ENCODE data around the gene CEBPE. TPM values are rescaled to one million over a fixed set of nuclear protein-coding genes. Genes with fewer than 3 reads are reported as not detected.

The CEBPE gene
- total and polyA plus RNA-seq, 2 donors (not counting 1 experiment from before 2014, with no cell fraction given) = 0.37 to 0.45 TPM

DNA sequence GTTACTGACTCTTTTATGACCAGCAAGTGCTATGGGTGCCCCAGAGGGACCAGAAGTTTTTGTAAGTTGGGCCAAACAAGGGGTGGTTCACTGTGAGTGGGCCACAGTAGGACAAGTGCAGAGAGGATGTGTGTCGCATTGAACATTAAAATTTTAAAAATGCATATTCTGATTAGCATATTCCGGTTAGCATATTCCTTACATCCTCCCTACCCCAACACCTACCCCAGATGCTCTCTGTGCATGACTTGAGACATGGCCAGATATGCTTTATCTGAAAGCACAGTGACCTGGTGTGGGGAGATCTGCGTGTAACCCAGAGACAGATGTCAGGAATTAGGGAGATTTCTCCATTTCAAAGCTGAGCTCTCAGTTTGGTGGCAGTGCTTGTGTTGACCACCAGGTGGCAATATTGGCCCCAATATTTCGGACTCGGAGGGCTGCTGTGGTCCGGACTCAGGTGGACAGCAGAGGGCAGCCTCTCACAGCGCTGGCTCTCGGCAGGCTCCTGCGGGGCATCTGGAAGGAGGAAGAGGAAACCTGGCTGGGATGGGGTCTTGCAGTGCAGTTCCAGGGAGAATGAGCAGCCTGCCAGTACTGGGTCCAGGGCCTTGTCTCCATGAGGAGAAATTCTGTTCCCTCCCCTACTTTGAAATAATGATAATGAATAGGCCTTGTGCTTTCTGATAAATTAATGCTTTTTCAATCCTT, 1.6 kb upstream of the CEBPE start:
- no peaks in the 10 kb centered on the region for H3K9me3 Mint-ChIP-seq (ENCODE audit: insufficient read depth)
- H3K9me3 ChIP-seq (ENCODE audit: control extremely low read depth in 1 of 3, control insufficient read depth in 2 of 3, insufficient read depth in 1 of 3, low read length in 2 of 3) = peaks cover 0 to 3% (median 0%) of the 10 kb centered on the region in 3 donors
- 0% methylated on average over 7 of the region's 9 CpGs for WGBS (ENCODE audit: insufficient coverage)
- H3K4me3 Mint-ChIP-seq = peak overlapping the region; percentile 79
- intact Hi-C loops (cut with micrococcal nuclease) = loop anchor here (1.0 to 2.0 kb wide), 6 partner anchors 25 to 260 kb away; partner anchors contain the start of genes ACIN1, C14orf119 and HOMEZ
- ATAC-seq (ENCODE audit: low read depth) (peak; percentile 95), DNase-seq (peak; percentile 89)
- ChIA-PET POLR2A (interaction anchor here (0.6 to 1.2 kb wide), 3 partner anchors 26 to 435 kb away, joined by 3 to 5 read pairs (median 3); partner anchors contain the start of genes ACIN1, C14orf119 and PABPN1), CTCF (interaction anchor here (0.6 to 9.6 kb wide), 42 partner anchors 8 to 492 kb away, joined by 3 to 249 read pairs (median 4); partner anchors contain the start of genes ACIN1, C14orf119, PABPN1 and PPP1R3E)
- H3K79me2 ChIP-seq (ENCODE audit: control insufficient read depth, insufficient read depth, low read length) = no peaks in the 10 kb centered on the region
- H3K4me1 Mint-ChIP-seq = peaks cover 34% of the 10 kb centered on the region
- peak overlapping the region; percentile 72 to 88 for H3K27ac ChIP-seq (ENCODE audit: low read length in 2 of 2)
- H3K9ac ChIP-seq (ENCODE audit: low read length) = peak overlapping the region; percentile 45
- peak overlapping the region; percentile 89 for H3K27ac Mint-ChIP-seq
- H4K20me1 ChIP-seq (ENCODE audit: control insufficient read depth, insufficient read depth, low read length, poor library complexity, severe bottlenecking) = no peaks in the 10 kb centered on the region
- H3K4me1 ChIP-seq (ENCODE audit: control insufficient read depth in 2 of 2, insufficient read depth in 2 of 2, low read length in 2 of 2) = peaks cover 32 to 35% of the 10 kb centered on the region in 2 donors
- peak overlapping the region; percentile 77 for H3K4me2 ChIP-seq (replicated peaks; ENCODE audit: low read depth, low read length, poor library complexity, severe bottlenecking)
- no peaks in the 10 kb centered on the region for H3K27me3 ChIP-seq (replicated peaks in 1 of 4; ENCODE audit: control extremely low read depth in 1 of 4, control insufficient read depth in 3 of 4, insufficient read depth in 4 of 4, low read length in 3 of 4)
- no peaks in the 10 kb centered on the region for H3K36me3 ChIP-seq (replicated peaks in 1 of 2; ENCODE audit: control extremely low read depth in 1 of 2, control insufficient read depth in 1 of 2, extremely low read depth in 1 of 2, insufficient read depth in 2 of 2, low read length in 1 of 2)
- TF ChIP-seq EZH2 (IDR thresholded peaks at IDR 0.05; ENCODE audit: borderline replicate concordance, insufficient read depth, low read depth, low read length, poor library complexity, severe bottlenecking) = no peak
- TF ChIP-seq, protein P1, sequence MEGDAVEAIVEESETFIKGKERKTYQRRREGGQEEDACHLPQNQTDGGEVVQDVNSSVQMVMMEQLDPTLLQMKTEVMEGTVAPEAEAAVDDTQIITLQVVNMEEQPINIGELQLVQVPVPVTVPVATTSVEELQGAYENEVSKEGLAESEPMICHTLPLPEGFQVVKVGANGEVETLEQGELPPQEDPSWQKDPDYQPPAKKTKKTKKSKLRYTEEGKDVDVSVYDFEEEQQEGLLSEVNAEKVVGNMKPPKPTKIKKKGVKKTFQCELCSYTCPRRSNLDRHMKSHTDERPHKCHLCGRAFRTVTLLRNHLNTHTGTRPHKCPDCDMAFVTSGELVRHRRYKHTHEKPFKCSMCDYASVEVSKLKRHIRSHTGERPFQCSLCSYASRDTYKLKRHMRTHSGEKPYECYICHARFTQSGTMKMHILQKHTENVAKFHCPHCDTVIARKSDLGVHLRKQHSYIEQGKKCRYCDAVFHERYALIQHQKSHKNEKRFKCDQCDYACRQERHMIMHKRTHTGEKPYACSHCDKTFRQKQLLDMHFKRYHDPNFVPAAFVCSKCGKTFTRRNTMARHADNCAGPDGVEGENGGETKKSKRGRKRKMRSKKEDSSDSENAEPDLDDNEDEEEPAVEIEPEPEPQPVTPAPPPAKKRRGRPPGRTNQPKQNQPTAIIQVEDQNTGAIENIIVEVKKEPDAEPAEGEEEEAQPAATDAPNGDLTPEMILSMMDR (IDR thresholded peaks at IDR 0.05) = peak; percentile 99
- peaks cover 7% of the 10 kb centered on the region for H3K27me3 Mint-ChIP-seq
- H2AFZ ChIP-seq (ENCODE audit: insufficient read depth, low read depth, low read length, poor library complexity, severe bottlenecking) = peak overlapping the region; percentile 79
- peak overlapping the region in 4 of 5 experiments; percentile 27 to 36 (median 30) for H3K4me3 ChIP-seq (ENCODE audit: control extremely low read depth in 1 of 5, extremely low read depth in 1 of 5, insufficient read depth in 1 of 5, low read depth in 2 of 5, low read length in 4 of 5)

Data from B cell (primary cell).